IMR-90 (cell line): ENCODE measurements around the gene NSF. TPM values are rescaled to one million over a fixed set of nuclear protein-coding genes. Genes with fewer than 3 reads are reported as not detected.

Experiments
- ATAC-seq: fragments of 200-7000 bp; cut with Tn5 transposase; 2 replicates; pipeline ENCODE4 v1.9.1; 2020; ENCODE audit warnings: low read depth, mild to moderate bottlenecking, moderate library complexity
- BruUV-seq: library from RNA; stranded (reverse); fragments of 400-500 nt; replicated peaks from 2 replicates; lab custom pipeline; 2021; lab: Mats Ljungman, UMichigan
- CTCF ChIA-PET: fragments of 300-600 bp; formaldehyde crosslinking; extraction: SDS; loops from one replicate; lab custom pipeline; 2021; ENCODE audit warnings: antibody characterized with exemption; lab: Yijun Ruan, JAX
- POLR2A ChIA-PET: fragments of 300-600 bp; sonication (Branson Sonifier 250); formaldehyde crosslinking; loops from one replicate; lab custom pipeline; 2022; ENCODE audit warnings: antibody characterized with exemption; ENCODE audit not compliant: unreplicated experiment; lab: Charles Lee
- DNase-seq: peaks from one replicate; pipeline ENCODE4 v3.0.0; 2013
- H2AFZ ChIP-seq: replicated peaks from 2 replicates; pipeline ENCODE3; 2013; ENCODE audit warnings: low read length, mild to moderate bottlenecking; ENCODE audit not compliant: poor library complexity
- H2AK5ac ChIP-seq: 2 replicates; pipeline ENCODE4 v1.6.1; 2013; ENCODE audit warnings: low read depth, low read length, inconsistent platforms
- H2AK9ac ChIP-seq: replicated peaks from 2 replicates; pipeline ENCODE3; 2013; ENCODE audit warnings: mild to moderate bottlenecking, low read depth, low read length, moderate library complexity; ENCODE audit not compliant: poor library complexity
- H2BK120ac ChIP-seq: 2 replicates; pipeline ENCODE4 v1.6.1; 2013; ENCODE audit warnings: low read depth, low read length, inconsistent platforms
- H2BK15ac ChIP-seq: 3 replicates; pipeline ENCODE4 v1.6.1; 2013; ENCODE audit warnings: low read depth, low read length, inconsistent platforms
- H2BK20ac ChIP-seq: 2 replicates; pipeline ENCODE4 v1.6.1; 2013; ENCODE audit warnings: low read depth, mild to moderate bottlenecking, inconsistent platforms, low read length, moderate library complexity
- H2BK5ac ChIP-seq: 2 replicates; pipeline ENCODE4 v1.6.1; 2013; ENCODE audit warnings: mild to moderate bottlenecking, low read depth, low read length, inconsistent platforms; ENCODE audit not compliant: poor library complexity, severe bottlenecking
- H3K14ac ChIP-seq: replicated peaks from 2 replicates; pipeline ENCODE4 v1.6.1; 2013; ENCODE audit warnings: low read depth, low read length, inconsistent platforms
- H3K18ac ChIP-seq: 2 replicates; pipeline ENCODE4 v1.6.1; 2013; ENCODE audit warnings: low read depth, low read length, control low read depth
- H3K23ac ChIP-seq: 2 replicates; pipeline ENCODE4 v1.6.1; 2013; ENCODE audit warnings: low read depth, low read length, inconsistent platforms
- H3K27ac ChIP-seq: 2 replicates; pipeline ENCODE4 v1.5.1; 2013; ENCODE audit warnings: mild to moderate bottlenecking, control low read depth, low read length; ENCODE audit not compliant: insufficient read depth
- H3K27me3 ChIP-seq: 2 replicates; pipeline ENCODE4 v1.6.1; 2013; ENCODE audit warnings: low read length; ENCODE audit not compliant: control insufficient read depth, insufficient read depth
- H3K36me3 ChIP-seq: 2 replicates; pipeline ENCODE4 v1.6.1; 2013; ENCODE audit warnings: low read length, mixed read lengths; ENCODE audit not compliant: control insufficient read depth, insufficient read depth
- H3K4ac ChIP-seq: 2 replicates; pipeline ENCODE4 v1.6.1; 2013; ENCODE audit warnings: low read depth, low read length, inconsistent platforms
- H3K4me1 ChIP-seq: 2 replicates; pipeline ENCODE4 v1.6.1; 2013; ENCODE audit warnings: low read length, mixed read lengths; ENCODE audit not compliant: control insufficient read depth, insufficient read depth
- H3K4me2 ChIP-seq: 2 replicates; pipeline ENCODE4 v1.6.1; 2013; ENCODE audit warnings: low read depth, mild to moderate bottlenecking, control low read depth, low read length, moderate library complexity
- H3K4me3 ChIP-seq: 2 replicates; pipeline ENCODE4 v1.5.1; 2013; ENCODE audit warnings: low read depth, mild to moderate bottlenecking, control low read depth, low read length, moderate library complexity; ENCODE audit not compliant: insufficient read depth
- H3K56ac ChIP-seq: 2 replicates; pipeline ENCODE4 v1.6.1; 2013; ENCODE audit warnings: low read length, inconsistent platforms; ENCODE audit not compliant: insufficient read depth; ENCODE audit errors: extremely low read depth
- H3K79me1 ChIP-seq, 2 experiments: 2 replicates each; pipeline ENCODE4 v1.6.1; 2013; ENCODE audit warnings: low read length in 2 of 2, inconsistent platforms in 1 of 2, low read depth in 1 of 2
- H3K9ac ChIP-seq: 2 replicates; pipeline ENCODE4 v1.6.1; 2013; ENCODE audit warnings: low read depth, low read length, control low read depth
- H3K9me1 ChIP-seq: 2 replicates; pipeline ENCODE4 v1.6.1; 2013; ENCODE audit warnings: low read length, inconsistent platforms; ENCODE audit not compliant: insufficient read depth
- H3K9me3 ChIP-seq: 2 replicates; pipeline ENCODE4 v1.6.1; 2013; ENCODE audit warnings: low read length; ENCODE audit not compliant: control insufficient read depth, insufficient read depth
- H4K20me1 ChIP-seq: 2 replicates; pipeline ENCODE4 v1.6.1; 2013; ENCODE audit warnings: low read length, inconsistent platforms; ENCODE audit not compliant: insufficient read depth
- H4K5ac ChIP-seq: 2 replicates; pipeline ENCODE4 v1.6.1; 2013; ENCODE audit warnings: mild to moderate bottlenecking, low read depth, low read length, control low read depth
- H4K8ac ChIP-seq, 2 experiments: 2 replicates each; pipeline ENCODE4 v1.6.1; 2013; ENCODE audit warnings: low read depth in 2 of 2, low read length in 2 of 2, control low read depth in 1 of 2, inconsistent platforms in 1 of 2
- H4K91ac ChIP-seq: 2 replicates; pipeline ENCODE4 v1.6.1; 2013; ENCODE audit warnings: low read depth, low read length, inconsistent platforms; ENCODE audit not compliant: insufficient read depth
- MAFK ChIP-seq: IDR thresholded peaks from 2 replicates; pipeline ENCODE4 v1.6.1; 2012; ENCODE audit warnings: low read depth, low read length, improper control_type of control experiment
- POLR2A ChIP-seq: IDR thresholded peaks from 2 replicates; pipeline ENCODE4 v1.6.1; 2012; ENCODE audit warnings: mild to moderate bottlenecking, low read depth, low read length
- RCOR1 ChIP-seq: IDR thresholded peaks from 2 replicates; pipeline ENCODE4 v1.6.1; 2012; ENCODE audit warnings: mild to moderate bottlenecking, low read length, improper control_type of control experiment; ENCODE audit not compliant: insufficient replicate concordance
- RFX5 ChIP-seq: IDR thresholded peaks from 2 replicates; pipeline ENCODE4 v1.8.0; 2012; ENCODE audit warnings: low read depth, mild to moderate bottlenecking, low read length, moderate library complexity
- dilution Hi-C: fragments of 300-500 bp; cut with HindIII; formaldehyde crosslinking; loops from one replicate; pipeline ENCODE4 v1.14.3; 2018; ENCODE audit warnings: low sequenced_read_pairs; ENCODE audit not compliant: unreplicated experiment
- in situ Hi-C: fragments of 300-500 bp; cut with MboI; formaldehyde crosslinking; loops from 3 replicates; pipeline ENCODE4 v1.14.3; 2019; ENCODE audit warnings: low sequenced_read_pairs, inconsistent platforms, mixed read lengths
- intact Hi-C: fragments of 100-400 bp; cut with micrococcal nuclease; formaldehyde crosslinking; loops from 2 replicates; pipeline ENCODE4 v1.10.0; 2022
- polyA plus RNA-seq, 3 experiments: library from polyadenylated mRNA; depleted of rRNA; stranded (reverse); fragments of >200 nt; gene quantifications; 2 replicates each; pipeline ENCODE4 v1.2.3, GENCODE V29; 2012; ENCODE audit warnings: low replicate concordance in 1 of 3
- total RNA-seq: library from RNA; depleted of rRNA; stranded (reverse); fragments of >200 nt; gene quantifications from 2 replicates; pipeline ENCODE4 v1.2.3, GENCODE V29; 2012
- TF ChIP-seq, protein P1 (sequence below): conservative IDR thresholded peaks from 2 replicates; pipeline ENCODE4 v1.5.1; 2012; ENCODE audit warnings: mild to moderate bottlenecking, low read depth, low read length, improper control_type of control experiment
- TF ChIP-seq, protein P2 (sequence below): fragments of 150-350 bp; IDR thresholded peaks from 2 replicates; pipeline ENCODE4 v1.6.1; 2017; ENCODE audit warnings: mild to moderate bottlenecking, antibody characterized with exemption, low read length, low read depth

Gene NSF
- total and polyA plus RNA-seq, 2 of the 4 experiments (the other 2 are of a cell fraction): 38.9 to 110 TPM

DNA sequence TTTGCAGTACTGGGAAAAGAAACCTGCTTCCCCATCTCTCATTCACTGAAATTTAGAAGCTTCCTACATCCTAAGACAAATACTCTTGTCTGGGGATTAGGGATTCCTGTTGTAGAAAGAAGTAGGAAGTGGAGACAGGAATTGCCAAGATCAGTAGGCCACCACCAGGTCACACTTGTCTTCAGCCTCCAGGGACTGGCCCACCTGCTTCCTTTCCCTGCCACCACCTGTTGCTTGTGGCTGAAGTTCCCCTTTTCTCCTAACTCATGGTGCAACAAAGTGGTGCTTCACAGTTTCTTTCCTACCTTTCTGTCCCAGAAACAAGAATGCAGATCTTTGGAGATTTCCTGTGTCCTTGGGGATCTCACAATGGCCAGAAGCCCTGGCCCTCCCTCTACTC is 145.6 kb downstream of the NSF start:
- H3K4ac ChIP-seq: no peak overlapping the region
- intact Hi-C loops: no loop called here
- CTCF ChIA-PET: no interaction called here

More for the DNA sequence above, 145.6 kb downstream of the NSF start:
- no peak overlapping the region for H2BK120ac ChIP-seq
- in situ Hi-C loops (loop anchor here (25.0 kb wide), 1 partner anchor 1149 kb away; no protein-coding TSS in a partner anchor), dilution Hi-C loops (no loop called here)
- no peak overlapping the region for H3K18ac ChIP-seq
- no peak overlapping the region for H4K8ac ChIP-seq
- no peak overlapping the region for H3K14ac ChIP-seq
- no peak overlapping the region for H4K91ac ChIP-seq
- no peak overlapping the region for H3K56ac ChIP-seq
- H3K9ac ChIP-seq: no peak overlapping the region
- H3K4me2 ChIP-seq: no peak overlapping the region
- no peak overlapping the region for H2AK9ac ChIP-seq
- DNase-seq (no peak), ATAC-seq (no peak)
- H2AFZ ChIP-seq: no peak overlapping the region
- no peak overlapping the region for H3K23ac ChIP-seq
- H2BK5ac ChIP-seq: no peak overlapping the region
- peaks cover 5% of the 10 kb centered on the region; the same call in 1 of the 2 replicates for H3K9me1 ChIP-seq
- BruUV-seq: no TSS peak
- no peak overlapping the region for H3K4me3 ChIP-seq
- peaks cover 5% of the 10 kb centered on the region for H3K36me3 ChIP-seq
- H3K27ac ChIP-seq: no peak overlapping the region
- POLR2A ChIA-PET: no interaction called here
- no peak overlapping the region for H2AK5ac ChIP-seq
- TF ChIP-seq RCOR1 (no peak), POLR2A (no peak), RFX5 (no peak), MAFK (no peak)
- TF ChIP-seq, protein P1, sequence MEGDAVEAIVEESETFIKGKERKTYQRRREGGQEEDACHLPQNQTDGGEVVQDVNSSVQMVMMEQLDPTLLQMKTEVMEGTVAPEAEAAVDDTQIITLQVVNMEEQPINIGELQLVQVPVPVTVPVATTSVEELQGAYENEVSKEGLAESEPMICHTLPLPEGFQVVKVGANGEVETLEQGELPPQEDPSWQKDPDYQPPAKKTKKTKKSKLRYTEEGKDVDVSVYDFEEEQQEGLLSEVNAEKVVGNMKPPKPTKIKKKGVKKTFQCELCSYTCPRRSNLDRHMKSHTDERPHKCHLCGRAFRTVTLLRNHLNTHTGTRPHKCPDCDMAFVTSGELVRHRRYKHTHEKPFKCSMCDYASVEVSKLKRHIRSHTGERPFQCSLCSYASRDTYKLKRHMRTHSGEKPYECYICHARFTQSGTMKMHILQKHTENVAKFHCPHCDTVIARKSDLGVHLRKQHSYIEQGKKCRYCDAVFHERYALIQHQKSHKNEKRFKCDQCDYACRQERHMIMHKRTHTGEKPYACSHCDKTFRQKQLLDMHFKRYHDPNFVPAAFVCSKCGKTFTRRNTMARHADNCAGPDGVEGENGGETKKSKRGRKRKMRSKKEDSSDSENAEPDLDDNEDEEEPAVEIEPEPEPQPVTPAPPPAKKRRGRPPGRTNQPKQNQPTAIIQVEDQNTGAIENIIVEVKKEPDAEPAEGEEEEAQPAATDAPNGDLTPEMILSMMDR: no peak
- TF ChIP-seq, protein P2, sequence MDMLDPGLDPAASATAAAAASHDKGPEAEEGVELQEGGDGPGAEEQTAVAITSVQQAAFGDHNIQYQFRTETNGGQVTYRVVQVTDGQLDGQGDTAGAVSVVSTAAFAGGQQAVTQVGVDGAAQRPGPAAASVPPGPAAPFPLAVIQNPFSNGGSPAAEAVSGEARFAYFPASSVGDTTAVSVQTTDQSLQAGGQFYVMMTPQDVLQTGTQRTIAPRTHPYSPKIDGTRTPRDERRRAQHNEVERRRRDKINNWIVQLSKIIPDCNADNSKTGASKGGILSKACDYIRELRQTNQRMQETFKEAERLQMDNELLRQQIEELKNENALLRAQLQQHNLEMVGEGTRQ: no peak
- no peak overlapping the region for H2BK15ac ChIP-seq
- no peaks in the 10 kb centered on the region for H3K27me3 ChIP-seq
- H3K4me1 ChIP-seq: peaks cover 3% of the 10 kb centered on the region; the same call in 1 of the 2 replicates
- no peaks in the 10 kb centered on the region for H4K20me1 ChIP-seq
- H3K79me1 ChIP-seq: no peaks in the 10 kb centered on the region; a peak in 1 of 4 replicates
- no peak overlapping the region for H2BK20ac ChIP-seq
- H3K9me3 ChIP-seq: no peaks in the 10 kb centered on the region
- H4K5ac ChIP-seq: no peak overlapping the region
